Measurements from ENCODE around the gene YARS2.
A peak's percentile ranks its signal among the peaks of the same experiment; 100 is the strongest.

YARS2 gene

DNA sequence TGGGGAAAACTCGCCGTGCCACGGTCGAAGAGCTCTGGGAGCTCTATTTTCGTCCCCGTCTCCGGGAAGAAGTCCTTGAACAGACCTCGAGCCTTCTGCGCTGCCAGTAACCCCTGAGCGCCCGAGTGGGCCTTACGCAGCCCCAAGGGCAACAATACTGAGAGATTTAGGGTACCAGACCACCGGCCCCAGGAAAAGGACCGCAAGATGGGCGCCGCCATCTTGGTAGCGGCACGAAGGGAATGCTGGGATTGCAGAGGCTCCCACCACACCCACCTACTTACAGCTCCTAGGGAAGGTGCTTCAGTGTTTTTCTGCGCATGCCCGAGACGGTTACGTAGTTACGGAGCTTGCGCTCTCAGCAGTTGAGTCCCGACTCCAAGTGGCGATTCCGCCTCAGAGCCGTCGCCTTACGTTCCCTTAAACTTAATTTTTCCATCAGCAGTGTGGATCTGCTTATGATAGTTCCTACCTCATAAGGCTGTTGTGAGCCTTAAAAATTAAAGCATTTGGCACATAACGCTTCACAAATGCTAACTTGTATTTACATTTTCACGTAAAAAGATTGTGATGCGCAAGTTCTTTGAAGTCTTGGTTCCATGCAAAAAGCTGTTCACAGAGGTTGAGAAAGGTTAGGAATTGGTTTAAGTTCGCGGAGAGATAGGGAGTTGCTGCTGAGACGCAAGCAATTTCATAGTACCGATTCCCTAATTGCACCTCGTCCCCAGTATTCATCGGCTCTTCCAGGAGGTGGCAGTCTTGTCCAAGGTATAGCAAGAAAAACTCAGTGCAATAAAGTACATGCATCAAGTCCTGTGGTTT, at the start of gene YARS2:
Gene YARS2 (minus strand): TSS at position 244 of the 822 bp plus-strand sequence. CDS start 23 bp downstream, at position 221.
- peak; percentile 83 for DNase-seq

- no peak for DNase-seq
Measured at GRCh38 chr12:32804301-32804700, 48.6 kb upstream of the YARS2 start.

- DNase-seq = no peak
Measured at GRCh38 chr12:32801269-32801980, 45.7 kb upstream of the YARS2 start.

- DNase-seq = no peak
Measured at GRCh38 chr12:32794281-32794680, 38.6 kb upstream of the YARS2 start.

GRCh38 chr12:32789916-32790315, 34.2 kb upstream of the YARS2 start:
- no peak for DNase-seq

GRCh38 chr12:32789446-32789845, 33.7 kb upstream of the YARS2 start:
- no peak for DNase-seq

GRCh38 chr12:32788405-32788804, 32.7 kb upstream of the YARS2 start:
- DNase-seq = no peak

- no peak for DNase-seq
Measured at GRCh38 chr12:32785557-32785956, 29.9 kb upstream of the YARS2 start.

DNA sequence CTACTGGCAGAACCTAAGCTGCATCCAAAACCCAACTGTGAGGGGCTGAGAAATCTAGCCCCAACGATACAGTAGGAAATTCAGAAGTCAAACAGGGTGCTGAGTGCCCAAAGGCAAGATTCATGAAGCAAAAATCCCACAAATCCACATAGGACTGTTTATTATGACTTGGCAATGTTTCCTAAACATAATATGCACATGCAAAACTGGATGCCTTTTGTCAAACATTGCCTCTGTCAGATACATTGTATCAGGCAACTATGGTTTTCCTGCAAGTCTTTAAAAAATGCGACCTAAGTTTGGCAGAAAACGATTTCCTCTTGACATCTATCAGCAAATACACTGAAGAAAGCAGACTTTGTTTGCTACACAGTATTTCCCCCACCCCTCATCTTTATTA, 27.3 kb upstream of the YARS2 start:
- no peak for DNase-seq

DNA sequence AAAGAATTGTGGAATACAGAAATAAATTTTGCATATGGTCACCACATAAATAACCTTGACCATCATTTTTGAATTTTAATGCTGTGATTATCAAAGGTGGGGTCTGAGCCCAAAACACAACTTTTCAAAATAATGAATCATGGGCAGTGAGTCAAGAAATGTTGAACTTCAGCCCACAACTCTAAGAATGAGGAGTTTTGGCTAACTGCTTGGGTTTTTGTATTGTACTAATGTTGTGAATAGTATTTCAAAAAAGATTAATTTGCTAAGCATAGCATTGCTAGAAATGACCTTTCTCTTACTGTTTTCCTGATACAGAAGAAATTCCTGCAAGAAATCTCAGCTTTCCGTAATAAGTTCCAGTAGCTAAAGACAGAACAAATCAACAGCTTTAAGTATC, 24.4 kb upstream of the YARS2 start:
- DNase-seq = no peak

DNA sequence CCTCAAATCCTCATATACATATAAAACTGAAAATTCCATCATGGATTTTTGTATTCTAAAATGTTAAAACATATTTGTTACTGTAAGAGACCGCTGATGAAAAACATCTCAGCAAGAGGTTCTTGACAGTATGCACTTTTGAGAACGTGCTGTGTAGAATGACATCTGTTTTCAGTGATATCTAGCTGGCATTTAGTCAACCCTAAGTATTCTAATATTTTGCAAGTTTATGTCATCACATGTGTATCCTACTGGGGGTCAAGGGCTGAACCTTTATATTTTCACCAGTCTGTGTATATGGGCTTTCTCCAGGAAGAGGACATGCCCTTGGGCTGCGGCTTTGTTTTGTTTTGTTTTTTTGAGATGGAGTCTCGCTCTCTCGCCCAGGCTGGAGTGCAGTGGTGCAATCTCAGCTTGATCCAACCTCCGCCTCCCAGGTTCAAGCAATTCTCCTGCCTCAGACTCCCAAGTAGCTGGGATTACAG, 22.0 kb upstream of the YARS2 start:
- no peak for DNase-seq

DNA sequence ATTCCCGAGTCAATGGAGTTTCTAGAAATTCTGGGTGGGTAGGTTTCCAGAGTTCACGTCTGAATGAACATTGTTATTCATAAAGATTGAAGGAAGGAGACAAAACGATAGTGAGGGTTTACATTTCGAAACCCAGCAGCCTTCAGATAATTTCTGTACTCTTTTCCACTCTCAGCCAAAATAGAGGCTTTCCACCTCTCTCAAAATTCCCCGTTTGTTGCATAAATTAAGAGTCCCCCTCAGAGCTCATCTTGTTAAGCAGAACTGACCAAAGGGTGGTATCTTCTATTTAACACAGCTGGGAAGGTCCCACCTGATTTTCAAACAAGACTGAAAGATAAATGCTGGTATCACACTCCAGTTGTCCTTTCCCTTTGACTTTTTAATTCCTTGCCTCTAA, 21.5 kb upstream of the YARS2 start:
- no peak for DNase-seq

DNA sequence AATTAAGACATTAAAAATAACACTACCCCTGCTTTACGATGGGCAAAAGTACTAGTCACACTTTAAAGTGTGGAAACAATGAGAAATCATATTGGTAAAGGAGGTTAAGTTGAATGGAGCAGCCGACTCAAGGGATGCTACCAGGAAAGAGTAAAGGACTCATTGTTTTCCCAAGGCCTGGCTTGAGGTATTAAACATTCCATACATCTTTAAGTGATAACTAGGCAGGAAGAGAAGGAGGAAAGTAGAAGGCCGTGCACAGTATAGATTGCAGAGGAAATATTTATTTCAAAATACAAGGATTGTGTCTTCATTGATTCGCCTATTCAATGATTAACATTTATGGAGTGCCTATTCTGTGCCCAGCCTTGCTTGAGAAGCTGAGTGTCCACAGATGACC, 20.6 kb upstream of the YARS2 start:
- no peak for DNase-seq

DNA sequence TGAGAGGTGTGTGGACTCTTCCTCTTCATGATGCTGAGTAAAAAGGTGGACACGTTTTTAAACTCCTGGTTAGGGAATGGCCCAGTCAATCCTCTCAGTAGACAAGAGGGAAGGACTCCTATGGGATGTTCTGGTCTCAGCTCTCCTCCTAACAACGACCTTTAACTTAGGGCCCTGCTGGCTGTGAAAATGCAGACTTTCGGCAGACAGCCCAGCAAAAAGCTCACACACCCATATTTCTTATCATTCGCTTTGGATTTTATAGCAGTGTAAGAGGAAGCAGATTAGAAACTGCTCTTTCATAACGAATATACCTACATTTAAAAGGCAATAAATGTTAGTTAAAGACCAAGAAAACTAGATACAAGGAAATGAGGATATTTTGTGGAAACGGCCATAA, 18.0 kb upstream of the YARS2 start:
- no peak for DNase-seq

- no peak for DNase-seq
Measured at GRCh38 chr12:32770141-32770540, 14.4 kb upstream of the YARS2 start.

DNA sequence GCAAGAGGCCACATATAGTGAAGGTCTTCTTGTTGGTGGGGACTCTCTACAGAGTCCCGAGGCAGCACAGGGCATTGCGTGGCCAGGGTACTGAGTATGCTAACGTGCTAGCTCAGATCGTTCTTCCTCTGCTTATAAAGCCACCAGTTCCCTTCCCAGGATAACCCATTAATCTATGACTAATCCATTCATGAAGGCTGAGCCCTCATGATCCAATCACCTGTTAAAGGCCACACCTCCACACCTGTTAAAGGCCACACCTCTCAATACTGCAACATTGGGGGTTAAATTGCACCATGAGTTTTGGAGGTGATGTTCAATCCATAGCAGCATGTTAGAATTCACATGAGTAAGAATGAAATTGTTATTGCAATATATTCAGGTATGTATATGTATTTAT, 12.8 kb upstream of the YARS2 start:
- DNase-seq = no peak

DNA sequence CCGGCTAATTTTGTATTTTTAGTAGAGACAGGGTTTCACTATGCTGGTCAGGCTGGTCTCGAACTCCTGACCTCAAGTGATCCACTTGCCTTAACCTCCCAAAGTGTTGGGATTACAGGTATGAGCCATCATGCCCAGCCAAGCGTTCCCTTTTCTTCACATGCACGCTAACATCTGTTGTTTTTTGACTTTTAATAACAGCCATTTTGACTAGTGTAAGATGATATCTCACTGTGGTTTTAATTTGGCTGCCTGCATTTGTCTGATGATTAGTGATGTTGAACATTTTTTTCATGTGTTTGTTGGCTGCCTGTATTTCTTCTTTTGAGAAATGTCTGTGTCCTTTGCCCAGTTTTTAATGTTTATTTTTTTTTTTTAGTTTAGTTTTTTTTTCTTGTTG, 10.2 kb upstream of the YARS2 start:
- DNase-seq = no peak

GRCh38 chr12:32761716-32762115, 6.0 kb upstream of the YARS2 start:
- DNase-seq = no peak

DNA sequence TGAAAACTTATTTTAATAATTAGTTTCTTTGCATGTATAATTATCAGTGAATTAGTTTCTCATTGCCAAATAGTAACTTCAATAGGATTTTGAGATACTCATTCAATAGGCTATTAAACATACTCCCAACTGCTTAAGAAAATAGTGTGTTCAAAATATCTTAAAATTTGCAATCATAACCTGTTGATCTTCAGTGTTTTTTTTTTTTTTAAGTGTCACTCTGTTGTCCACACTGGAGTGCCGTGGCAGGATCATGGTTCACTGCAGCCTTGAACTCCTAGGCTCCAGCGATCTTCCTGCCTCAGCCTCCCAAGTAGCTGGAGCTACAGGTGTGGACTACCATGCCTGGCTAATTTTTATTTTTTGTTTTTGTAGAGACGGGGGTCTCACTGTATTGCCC, 1.5 kb upstream of the YARS2 start:
- DNase-seq = no peak

DNA sequence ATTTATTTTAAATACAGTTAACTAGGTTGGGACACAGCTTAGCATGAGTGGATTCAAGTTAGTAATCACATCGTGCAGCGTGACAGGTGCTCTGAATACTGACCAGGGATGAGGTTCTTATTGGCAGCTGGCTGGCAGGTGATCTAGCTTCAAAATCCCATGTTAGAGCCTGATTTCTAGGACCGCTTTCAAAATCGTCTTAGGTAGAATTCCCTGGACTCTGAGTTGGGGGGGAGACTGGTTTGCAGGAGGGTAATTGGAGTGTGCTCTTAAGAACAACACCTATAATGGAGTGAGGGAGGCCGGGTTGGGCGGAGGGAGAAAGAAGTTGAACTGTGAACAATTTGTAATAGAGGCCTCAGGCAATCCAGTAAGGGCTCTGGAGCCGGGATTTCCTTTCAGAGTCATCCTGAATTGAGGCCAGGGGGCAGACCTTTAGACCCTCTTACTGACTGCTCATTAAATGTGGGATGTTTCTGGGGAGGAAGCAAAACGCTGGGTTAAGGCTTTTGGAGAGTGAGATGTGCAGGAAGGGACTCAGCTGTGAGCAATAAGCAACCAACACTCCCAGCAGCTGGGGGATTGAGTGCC, 874 bp upstream of the YARS2 start:
- no peak for DNase-seq

- DNase-seq = peak; percentile 52
Measured at GRCh38 chr12:32755051-32755653, 545 bp downstream of the YARS2 start.

GRCh38 chr12:32754111-32754510, 1.6 kb downstream of the YARS2 start:
- DNase-seq = no peak

- no peak for DNase-seq
Measured at GRCh38 chr12:32753605-32754004, 2.1 kb downstream of the YARS2 start.

DNA sequence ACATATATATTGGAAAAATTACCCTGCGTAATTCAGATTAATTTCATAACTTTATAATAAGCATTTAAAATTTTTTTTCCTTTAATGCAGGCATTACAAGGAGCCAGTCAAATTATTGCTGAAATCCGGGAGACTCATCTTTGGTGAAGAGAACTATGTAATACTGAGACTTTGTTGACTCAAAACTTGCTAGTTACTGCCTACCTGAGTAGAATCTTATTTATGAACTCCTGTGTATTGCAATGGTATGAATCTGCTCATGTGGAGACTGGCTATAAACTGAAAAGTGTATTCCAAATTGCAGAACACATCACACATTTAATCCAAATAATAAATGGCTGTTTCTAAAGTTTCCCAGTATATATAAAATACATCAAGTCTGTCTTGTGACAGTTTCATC, 12.4 kb downstream of the YARS2 start:
- DNase-seq = no peak
